COLO668 (cell line): ENCODE measurements around the gene PUS1.
"Not testable (repeated sequence)": the region's sequence is repeated elsewhere in the genome, so short reads cannot be mapped to it uniquely, and the experiment has no call there.

ENCODE experiments used
- DNase-seq: peaks from one replicate; lab custom pipeline; 2025; ENCODE audit not compliant: unreplicated experiment; lab: John Stamatoyannopoulos, UW

Gene PUS1

GRCh38 chr12:131934535-131934934 is 5.5 kb downstream of the PUS1 start:
- DNase-seq, result no peak

GRCh38 chr12:131938082-131938481 is 9.0 kb downstream of the PUS1 start:
- no peak for DNase-seq

GRCh38 chr12:131939007-131939406 is 9.9 kb downstream of the PUS1 start:
- peak; percentile 70 for DNase-seq

DNA sequence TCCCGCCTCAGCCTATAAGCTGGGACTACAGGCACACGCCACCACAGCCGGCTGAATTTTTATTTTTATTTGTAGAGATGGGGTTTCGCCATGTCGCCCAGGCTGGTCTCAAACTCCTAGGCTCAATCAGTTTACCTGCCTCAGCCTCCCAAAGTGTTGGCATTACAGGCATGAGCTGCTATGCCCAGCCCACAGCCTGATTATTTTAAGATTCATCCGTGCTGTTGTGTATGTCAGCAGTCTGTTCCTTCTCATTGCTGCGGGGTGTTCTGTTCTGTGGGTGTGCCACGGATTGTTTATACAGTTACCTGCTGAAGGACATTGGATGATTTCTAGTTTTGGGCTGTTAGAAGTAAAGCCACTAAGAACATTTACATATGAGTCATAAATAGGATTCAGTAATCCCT is 11.1 kb downstream of the PUS1 start:
- no peak for DNase-seq

GRCh38 chr12:131941116-131941986 is 12.3 kb downstream of the PUS1 start:
- no peak for DNase-seq

GRCh38 chr12:131941987-131942341 is 12.9 kb downstream of the PUS1 start:
- DNase-seq, result no peak

DNA sequence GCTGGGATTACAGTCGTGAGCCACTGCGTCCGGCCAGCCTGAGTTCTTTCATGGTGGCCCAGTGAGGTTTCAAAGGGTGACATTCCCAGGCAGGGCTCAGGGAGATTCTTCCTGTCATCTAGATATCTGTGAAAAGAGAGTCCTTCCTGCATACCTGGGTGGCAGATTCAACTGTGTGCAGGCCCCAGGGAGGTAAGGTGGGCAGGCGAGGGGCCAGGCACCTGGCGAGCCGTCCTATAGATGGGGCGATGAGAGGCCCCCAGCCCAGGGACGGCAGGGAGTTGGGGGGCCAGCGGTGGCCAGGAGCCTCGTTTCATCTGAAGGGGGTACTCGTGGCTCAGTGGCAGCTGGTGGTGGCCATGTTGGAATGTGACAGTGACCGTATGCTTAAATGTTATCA is 13.6 kb downstream of the PUS1 start:
- DNase-seq, result no peak

GRCh38 chr12:131943389-131943788 is 14.3 kb downstream of the PUS1 start:
- no peak for DNase-seq

DNA sequence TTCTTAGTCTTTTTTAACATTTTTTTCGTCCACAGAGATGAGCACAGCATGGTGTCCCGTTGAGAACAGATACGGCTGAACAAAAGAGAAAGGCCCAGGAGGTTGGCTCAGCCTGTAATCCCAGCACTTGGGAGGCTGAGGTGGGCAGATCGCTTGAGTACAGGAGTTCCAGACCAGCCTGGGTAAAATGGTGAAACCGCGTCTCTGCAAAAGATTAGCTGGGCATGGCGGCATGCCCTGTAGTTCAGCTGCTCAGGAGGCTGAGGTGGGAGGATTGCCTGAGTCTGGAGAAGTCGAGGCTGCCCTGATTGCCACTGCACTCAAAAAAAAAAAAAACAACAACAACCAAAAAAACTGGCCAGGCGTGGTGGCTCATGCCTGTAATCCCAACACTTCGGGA is 14.8 kb downstream of the PUS1 start:
- no peak for DNase-seq

- DNase-seq, result no peak
Measured at GRCh38 chr12:131944601-131945251, 15.7 kb downstream of the PUS1 start.

DNA sequence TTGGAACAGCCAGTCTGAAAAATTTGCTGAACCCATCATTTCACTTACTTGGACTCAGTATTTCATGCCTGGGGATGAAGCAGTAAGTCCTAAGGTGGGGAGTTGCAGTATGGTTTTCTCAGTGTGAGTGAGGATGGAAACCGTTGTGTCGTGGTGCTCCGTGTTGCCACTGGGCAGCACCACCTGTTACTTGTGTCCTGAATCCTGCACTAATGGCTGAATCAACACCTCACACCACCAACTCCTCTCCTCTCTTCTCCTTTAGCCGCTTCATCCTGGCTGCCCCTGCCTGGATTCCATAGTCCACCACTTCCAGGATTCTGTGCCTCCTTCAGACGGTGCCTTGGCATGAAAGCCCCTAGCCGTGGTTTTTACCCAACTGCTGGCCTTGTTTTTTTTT is 17.7 kb downstream of the PUS1 start:
- DNase-seq, result no peak

DNA sequence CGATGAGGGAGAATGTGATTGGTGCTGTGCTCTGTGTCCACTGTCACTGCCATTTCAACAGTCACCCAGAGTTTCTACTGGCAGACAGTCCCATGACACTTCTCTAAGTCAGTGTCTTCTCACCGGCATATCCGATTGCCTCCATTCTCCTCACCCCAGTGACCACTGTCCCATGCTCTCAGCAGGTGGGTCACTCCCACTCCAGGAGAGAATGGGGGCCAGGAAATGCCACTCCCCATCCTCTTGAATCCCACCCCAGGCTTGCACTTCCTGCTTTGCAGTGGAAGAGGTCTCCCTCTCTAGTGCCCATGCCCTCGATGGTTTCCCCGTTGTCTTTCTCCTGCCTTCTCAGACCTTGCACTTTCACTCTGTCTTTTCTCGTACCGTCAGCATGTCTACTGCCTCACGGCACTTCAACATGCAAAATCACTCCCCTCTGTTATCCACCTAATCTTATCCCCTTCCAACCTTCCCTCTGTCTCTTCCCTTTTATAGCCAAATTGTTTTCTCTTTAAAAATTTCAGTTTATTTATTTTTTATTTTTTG is 18.5 kb downstream of the PUS1 start:
- no peak for DNase-seq

- DNase-seq, result no peak
Measured at GRCh38 chr12:131948166-131948712, 19.2 kb downstream of the PUS1 start.

DNA sequence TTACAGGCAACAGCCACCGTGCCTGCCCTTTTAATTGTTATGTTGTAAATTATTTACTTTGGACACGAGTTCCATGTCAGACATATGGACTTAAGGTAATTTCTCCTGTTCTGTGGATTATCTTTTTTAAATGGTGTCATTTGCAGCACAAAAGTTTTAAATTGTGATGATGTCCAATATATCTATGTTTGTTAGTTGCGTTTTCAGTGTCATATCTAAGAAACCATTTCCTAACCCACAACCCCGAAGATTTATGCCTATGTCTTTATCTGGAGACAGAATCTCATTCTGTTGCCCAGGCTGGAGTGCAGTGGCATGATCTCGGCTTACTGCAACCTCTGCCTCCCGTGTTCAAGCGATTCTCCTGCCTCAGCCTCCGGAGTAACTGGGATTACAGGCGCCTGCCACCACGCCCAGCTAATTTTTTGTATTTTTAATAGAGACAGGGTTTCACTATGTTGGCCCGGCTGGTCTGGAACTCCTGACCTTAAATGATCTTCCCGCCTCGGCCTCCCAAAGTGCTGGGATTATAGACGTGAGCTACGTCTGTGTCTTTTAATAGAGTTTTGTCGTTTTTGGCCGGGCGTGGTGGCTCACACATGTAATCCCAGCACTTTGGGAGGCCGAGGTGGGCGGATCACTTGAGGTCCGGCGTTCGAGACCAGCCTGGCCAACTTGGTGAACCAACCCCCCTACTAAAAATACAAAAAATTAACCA is 19.8 kb downstream of the PUS1 start:
- DNase-seq, result not testable (repeated sequence)

GRCh38 chr12:131949431-131950181 is 20.5 kb downstream of the PUS1 start, which contains the start of gene EP400:
Gene EP400, plus strand, starts transcription at chr12:131949942. Its CDS starts 10,678 bp downstream, at chr12:131960620.
- peak; percentile 93 for DNase-seq

DNA sequence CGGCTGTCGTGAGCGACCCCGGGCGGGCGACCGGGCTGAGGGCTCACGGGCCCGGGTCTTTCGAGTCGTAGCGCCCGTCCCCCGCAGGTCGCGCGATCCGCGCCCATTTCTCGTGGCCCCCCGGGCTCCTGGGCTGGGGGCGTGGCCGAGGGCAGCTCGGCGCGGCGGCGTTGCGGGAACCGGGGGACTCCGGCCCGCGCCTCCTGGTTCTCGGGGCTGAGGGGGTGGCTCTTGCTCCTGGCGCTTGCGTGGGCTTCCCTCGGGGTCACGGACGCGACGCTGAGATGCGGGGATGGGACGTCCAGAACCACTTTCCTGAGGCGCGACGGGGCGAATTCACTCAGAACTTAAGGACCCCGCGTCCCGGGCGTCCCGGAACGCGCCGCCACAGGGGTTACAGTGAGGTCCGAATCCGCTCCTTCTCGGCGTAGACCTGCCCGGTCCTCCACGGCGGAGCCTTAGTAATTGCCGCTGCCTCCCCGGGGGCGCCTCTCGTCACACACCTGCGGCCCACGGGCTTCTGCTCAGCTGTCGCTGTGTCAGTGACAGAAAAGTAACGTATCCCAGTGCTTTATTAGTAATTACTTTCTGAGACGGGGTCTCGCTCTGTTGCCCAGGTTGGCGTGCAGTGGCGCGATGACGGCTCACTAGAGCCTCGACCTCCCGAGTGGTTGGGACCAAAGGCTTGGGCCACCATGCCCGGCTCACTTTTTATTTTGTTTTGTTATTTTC is 21.3 kb downstream of the PUS1 start:
- peak; percentile 35 for DNase-seq

DNA sequence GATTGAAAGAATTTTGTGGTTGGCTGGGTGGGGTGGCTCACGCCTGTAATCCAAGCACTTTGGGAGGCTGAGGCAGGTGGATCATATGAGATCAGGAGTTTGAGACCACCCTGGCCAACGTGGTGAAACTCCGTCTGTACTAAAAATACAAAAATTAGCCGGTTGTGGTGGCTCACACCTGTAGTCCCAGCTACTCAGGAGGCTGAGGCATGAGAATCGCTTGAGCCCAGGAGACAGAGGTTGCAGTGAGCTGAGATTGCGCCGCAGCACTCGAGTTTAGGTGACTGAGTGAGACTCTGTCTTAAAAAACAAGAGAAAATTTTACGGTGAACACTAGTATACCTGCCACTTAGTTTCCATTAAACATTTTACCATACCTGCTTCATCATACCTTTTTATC is 24.7 kb downstream of the PUS1 start:
- not testable (repeated sequence) for DNase-seq

GRCh38 chr12:131954460-131954859 is 25.4 kb downstream of the PUS1 start:
- not testable (repeated sequence) for DNase-seq

DNA sequence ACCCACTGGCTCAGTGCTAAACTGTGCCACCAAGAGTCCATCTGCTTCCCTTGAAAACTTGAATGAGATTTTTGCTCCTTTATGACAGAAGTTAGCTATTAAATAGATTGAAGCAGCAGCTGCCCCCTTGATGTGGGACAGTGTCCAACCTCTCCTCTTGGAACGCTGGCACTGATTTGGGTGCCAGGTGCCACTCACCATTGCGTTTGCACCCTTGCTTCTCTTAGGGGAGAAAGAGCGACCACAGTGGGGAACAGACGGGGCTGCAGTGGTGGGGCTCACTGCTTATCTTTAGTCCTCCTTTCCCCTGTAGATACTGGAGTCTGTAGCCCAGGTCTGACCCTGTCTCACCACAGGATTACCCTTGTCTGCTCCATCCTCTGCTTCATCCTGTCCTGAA is 30.0 kb downstream of the PUS1 start:
- no peak for DNase-seq
